ENCODE results near the gene ORM1. TPM values are rescaled to one million over a fixed set of nuclear protein-coding genes. Genes with fewer than 3 reads are reported as not detected.

Gene ORM1
- total RNA-seq, 6 experiments from 2014 or later: 11,577 to 28,471 (median 22,756) TPM

DNA sequence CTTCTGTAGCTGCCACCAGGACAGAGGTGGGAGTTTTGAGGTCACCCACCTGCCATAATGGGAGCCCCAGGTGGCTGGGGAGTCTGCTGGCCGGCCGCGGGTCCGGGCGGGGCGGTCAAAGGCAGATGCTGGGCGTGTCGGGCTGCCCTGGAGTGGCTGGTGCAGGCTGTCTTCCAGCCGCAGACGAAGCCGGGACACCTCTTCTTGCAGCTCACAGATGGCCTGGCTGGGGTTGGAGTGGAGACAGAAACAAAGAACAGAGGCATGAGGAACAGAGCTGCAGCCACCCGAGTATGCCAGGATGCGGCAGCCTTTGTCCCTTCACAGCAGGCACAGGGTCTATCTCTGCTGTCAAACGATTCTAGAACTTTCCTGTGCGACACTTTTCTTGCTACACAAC is 24.8 kb downstream of the ORM1 start:
- ATAC-seq (no peak), DNase-seq (no peak)
- 79% methylated on average over 4 of the region's 15 CpGs for WGBS (ENCODE audit: insufficient coverage, low coverage, low lambda C conversion rate, missing lambda C conversion rate)
- no peak overlapping the region for H3K4me3 ChIP-seq
- intact Hi-C loops (cut with DNase I): no loop called here
- H3K4me1 ChIP-seq: peaks cover 0 to 6% (median 0%) of the 10 kb centered on the region in 4 donors
- H3K27ac ChIP-seq: no peak overlapping the region
- H3K9me3 ChIP-seq: no peaks in the 10 kb centered on the region
- H3K27me3 ChIP-seq: no peaks in the 10 kb centered on the region
- H3K36me3 ChIP-seq: peaks cover 7 to 78% (median 30%) of the 10 kb centered on the region in 4 donors
- TF ChIP-seq, protein P1, sequence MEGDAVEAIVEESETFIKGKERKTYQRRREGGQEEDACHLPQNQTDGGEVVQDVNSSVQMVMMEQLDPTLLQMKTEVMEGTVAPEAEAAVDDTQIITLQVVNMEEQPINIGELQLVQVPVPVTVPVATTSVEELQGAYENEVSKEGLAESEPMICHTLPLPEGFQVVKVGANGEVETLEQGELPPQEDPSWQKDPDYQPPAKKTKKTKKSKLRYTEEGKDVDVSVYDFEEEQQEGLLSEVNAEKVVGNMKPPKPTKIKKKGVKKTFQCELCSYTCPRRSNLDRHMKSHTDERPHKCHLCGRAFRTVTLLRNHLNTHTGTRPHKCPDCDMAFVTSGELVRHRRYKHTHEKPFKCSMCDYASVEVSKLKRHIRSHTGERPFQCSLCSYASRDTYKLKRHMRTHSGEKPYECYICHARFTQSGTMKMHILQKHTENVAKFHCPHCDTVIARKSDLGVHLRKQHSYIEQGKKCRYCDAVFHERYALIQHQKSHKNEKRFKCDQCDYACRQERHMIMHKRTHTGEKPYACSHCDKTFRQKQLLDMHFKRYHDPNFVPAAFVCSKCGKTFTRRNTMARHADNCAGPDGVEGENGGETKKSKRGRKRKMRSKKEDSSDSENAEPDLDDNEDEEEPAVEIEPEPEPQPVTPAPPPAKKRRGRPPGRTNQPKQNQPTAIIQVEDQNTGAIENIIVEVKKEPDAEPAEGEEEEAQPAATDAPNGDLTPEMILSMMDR (IDR thresholded peaks at IDR 0.05): no peak
- TF ChIP-seq POLR2A (IDR thresholded peaks at IDR 0.05): no peak

DNA sequence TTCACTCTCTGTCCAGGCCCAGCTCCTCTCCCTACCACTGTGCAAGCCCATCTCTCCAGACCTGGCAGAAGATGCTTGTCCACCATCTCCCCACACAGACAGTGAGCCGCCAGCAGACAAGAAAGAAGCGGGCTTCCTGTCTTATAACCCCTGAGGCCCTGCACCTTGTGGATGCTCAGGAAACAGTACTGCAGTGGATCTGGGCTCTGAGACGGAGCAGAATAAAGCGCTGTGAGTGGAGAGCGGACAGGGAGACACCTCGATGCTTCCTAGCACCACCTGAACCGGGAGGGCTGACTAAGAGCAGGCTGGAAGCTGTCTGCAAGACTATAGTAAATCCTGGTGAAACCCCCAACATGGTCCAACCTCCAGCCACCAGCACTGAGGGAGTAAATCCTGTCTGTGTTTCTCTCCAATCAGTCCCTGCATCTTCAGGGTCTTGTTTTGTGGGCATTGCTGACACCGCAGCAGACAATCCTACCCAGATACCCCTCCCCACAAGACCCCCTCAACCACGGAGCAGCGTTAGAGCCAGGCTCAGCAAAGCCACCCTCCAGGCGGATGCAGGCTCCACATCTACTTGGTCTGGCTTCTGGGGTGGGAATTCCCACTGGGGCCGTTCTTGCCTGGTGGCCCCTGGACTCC is 25.5 kb downstream of the ORM1 start:
- H3K4me3 ChIP-seq: no peak overlapping the region
- ATAC-seq (no peak), DNase-seq (no peak)
- intact Hi-C loops (cut with DNase I): no loop called here
- H3K27ac ChIP-seq: no peak overlapping the region
- H3K9me3 ChIP-seq: no peaks in the 10 kb centered on the region
- peaks cover 7 to 72% (median 32%) of the 10 kb centered on the region in 4 donors for H3K36me3 ChIP-seq
- no peaks in the 10 kb centered on the region for H3K27me3 ChIP-seq
- TF ChIP-seq POLR2A (IDR thresholded peaks at IDR 0.05): no peak
- TF ChIP-seq, protein P1 (IDR thresholded peaks at IDR 0.05): no peak
- peaks cover 0 to 6% (median 0%) of the 10 kb centered on the region in 4 donors for H3K4me1 ChIP-seq
- 80% methylated on average over 2 of the region's 12 CpGs for WGBS (ENCODE audit: insufficient coverage, low coverage, low lambda C conversion rate, missing lambda C conversion rate)

DNA sequence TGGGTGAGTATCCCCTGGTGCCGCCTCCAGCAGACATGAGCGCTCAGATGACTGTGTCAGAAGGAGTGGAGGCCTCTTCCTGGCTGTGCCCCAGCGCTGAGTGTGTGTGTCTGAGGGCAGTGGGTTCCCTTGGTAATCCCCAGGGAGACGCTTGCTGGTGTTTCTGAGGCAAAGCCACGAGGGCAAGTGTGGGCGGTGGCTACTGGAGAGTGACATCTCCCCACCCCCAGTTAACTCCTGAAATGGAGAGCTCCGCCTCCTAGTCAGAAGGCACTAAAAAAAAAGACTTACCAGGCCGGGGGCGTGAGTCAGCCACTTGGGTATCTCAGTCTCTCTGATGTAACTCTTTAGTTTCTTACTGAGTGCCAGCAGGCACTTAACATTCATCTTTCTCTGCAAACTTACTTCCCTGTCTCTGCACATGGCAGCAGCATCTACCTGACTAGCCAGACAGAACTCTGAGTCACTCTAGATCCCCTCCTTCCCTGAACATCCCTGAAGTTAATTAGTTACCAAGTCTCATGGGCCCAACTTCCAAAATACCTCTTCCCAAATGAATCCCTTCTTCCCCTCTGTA is 26.1 kb downstream of the ORM1 start:
- Histone ChIP-seq H3K27me3 (no peaks in the 10 kb centered on the region), H3K4me1 (peaks cover 0 to 6% (median 0%) of the 10 kb centered on the region in 4 donors), H3K36me3 (peaks cover 7 to 71% (median 33%) of the 10 kb centered on the region in 4 donors), H3K4me3 (no peak overlapping the region), H3K9me3 (no peaks in the 10 kb centered on the region), H3K27ac (no peak overlapping the region)
- intact Hi-C loops (cut with DNase I): no loop called here
- ATAC-seq (peak; percentile 17 to 66 (median 38)), DNase-seq (peak in 1 of 3 donors; percentile 43)
- TF ChIP-seq, protein P1 (IDR thresholded peaks at IDR 0.05): no peak
- TF ChIP-seq POLR2A (IDR thresholded peaks at IDR 0.05): no peak
- WGBS (ENCODE audit: insufficient coverage, low coverage, low lambda C conversion rate, missing lambda C conversion rate): 20% methylated on average over 3 of the region's 9 CpGs

DNA sequence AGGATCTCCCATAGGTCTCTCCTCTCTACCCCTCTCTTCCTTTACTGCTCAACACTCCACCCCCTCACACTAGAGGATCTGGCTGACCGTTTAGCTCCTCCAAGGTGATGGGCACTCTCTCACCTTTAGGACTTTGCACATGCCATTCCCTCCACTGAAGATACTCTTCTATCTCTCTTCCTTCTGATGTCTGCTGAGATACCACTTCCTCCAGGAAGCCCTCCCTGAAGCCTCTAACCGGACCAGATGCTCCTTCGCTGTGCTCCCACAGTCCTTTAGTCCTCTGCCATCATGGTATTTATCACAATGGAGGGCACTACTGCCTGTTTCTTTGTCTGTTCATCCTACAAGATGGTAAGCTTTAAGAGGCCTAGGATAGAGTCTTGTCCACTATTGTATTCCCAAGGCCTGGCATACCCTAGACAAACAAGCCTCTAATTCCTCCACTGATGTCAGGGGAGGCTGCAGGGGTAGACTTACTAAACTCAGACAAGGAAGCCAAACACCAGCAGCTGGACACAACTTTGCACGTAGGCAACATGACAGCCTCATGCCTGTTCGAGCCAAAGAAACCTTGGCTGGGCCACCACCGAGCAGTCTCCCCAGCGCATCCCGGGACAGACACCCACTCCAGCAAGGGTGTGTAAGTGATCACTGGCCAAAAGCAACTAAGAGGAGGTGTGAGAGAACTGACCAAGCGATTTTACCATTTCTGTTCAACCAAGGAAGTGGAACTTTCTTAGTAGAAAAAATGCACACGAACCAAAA is 27.0 kb downstream of the ORM1 start:
- H3K4me1 ChIP-seq: peaks cover 0 to 6% (median 0%) of the 10 kb centered on the region in 4 donors
- H3K27me3 ChIP-seq: no peaks in the 10 kb centered on the region
- intact Hi-C loops (cut with DNase I): no loop called here
- no peak for TF ChIP-seq POLR2A (IDR thresholded peaks at IDR 0.05)
- TF ChIP-seq, protein P1 (IDR thresholded peaks at IDR 0.05): no peak
- ATAC-seq (no peak), DNase-seq (no peak)
- no peaks in the 10 kb centered on the region for H3K9me3 ChIP-seq
- WGBS (ENCODE audit: insufficient coverage, low coverage, low lambda C conversion rate, missing lambda C conversion rate): 79% methylated on average over 7 of the region's 10 CpGs
- H3K4me3 ChIP-seq: no peak overlapping the region
- H3K36me3 ChIP-seq: peaks cover 7 to 66% (median 30%) of the 10 kb centered on the region in 4 donors
- no peak overlapping the region for H3K27ac ChIP-seq

Data from right lobe of liver (tissue), 6 donors.